Karpas-422 (cell line): ENCODE results near the gene PCCB. TPM values are rescaled to one million over a fixed set of nuclear protein-coding genes. Genes with fewer than 3 reads are reported as not detected.

Source experiments
- total RNA-seq: library from RNA; depleted of rRNA; stranded (reverse); fragments of >200 nt; shearing (Covaris generic); gene quantifications from 2 replicates; pipeline ENCODE4 v1.2.3, GENCODE V29; 2014; ENCODE audit warnings: low replicate concordance; rRNA removed

Gene PCCB
- total RNA-seq, 1 experiment from 2014 or later, result 59.2 TPM

Other genes starting within 250 kb of the PCCB start
- gene MSL2, start 54.0 kb upstream of the PCCB start, total RNA-seq, result 18.4 and 47.1 TPM in 2 replicates